Posterior vena cava (tissue), 2 donors: ENCODE measurements around the gene MDFIC. TPM values are rescaled to one million over a fixed set of nuclear protein-coding genes. Genes with fewer than 3 reads are reported as not detected.
A peak's percentile ranks its signal among the peaks of the same experiment; 100 is the strongest.

Source experiments
- DNase-seq: peaks from one replicate; pipeline ENCODE4 v3.0.0-alpha.2; 2020; ENCODE audit warnings: low spot score
- intact Hi-C, 2 donors: fragments of 100-400 bp; cut with DNase I; formaldehyde crosslinking; loops; one replicate each; pipeline versions ENCODE4 v1.14.1 to v1.14.2; 2022 to 2023
- total RNA-seq, 2 donors: library from RNA; stranded (reverse); fragmentation: NEBNext Ultra II Directional; extraction: Animal tissue kit (Norgen Biotek cat#: 25700); gene quantifications; one replicate each; pipeline ENCODE4 v1.2.1, GENCODE V29; 2021
- donor health status: DM: yes; HTN: yes; CAD: no.
- donor health status: DM: yes; HTN: yes; CAD: no.

MDFIC gene
- total RNA-seq, 2 donors from 2014 or later, result 27.0 to 28.7 TPM

DNA sequence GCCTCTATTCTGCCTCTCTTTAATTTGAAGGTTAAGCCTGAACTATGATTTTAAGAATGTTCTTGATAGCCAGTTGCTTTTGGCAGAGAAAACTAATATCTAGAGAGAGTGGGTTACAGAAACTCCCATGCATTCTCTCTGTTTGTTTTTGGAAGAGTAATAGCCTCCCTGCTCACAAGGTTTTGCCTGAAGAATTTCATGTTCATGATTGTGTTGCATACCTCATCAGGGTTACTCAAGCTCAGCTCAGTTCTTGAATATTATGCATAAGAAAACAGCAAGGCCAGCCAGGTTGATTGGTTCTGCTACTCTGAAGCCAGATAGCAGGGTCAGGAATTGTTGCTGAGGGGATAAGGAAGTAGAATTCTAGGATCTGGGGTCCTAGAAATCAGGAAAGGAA lies 137.4 kb downstream of the MDFIC start:
- intact Hi-C loops, result no loop called here
- DNase-seq, result no peak

DNA sequence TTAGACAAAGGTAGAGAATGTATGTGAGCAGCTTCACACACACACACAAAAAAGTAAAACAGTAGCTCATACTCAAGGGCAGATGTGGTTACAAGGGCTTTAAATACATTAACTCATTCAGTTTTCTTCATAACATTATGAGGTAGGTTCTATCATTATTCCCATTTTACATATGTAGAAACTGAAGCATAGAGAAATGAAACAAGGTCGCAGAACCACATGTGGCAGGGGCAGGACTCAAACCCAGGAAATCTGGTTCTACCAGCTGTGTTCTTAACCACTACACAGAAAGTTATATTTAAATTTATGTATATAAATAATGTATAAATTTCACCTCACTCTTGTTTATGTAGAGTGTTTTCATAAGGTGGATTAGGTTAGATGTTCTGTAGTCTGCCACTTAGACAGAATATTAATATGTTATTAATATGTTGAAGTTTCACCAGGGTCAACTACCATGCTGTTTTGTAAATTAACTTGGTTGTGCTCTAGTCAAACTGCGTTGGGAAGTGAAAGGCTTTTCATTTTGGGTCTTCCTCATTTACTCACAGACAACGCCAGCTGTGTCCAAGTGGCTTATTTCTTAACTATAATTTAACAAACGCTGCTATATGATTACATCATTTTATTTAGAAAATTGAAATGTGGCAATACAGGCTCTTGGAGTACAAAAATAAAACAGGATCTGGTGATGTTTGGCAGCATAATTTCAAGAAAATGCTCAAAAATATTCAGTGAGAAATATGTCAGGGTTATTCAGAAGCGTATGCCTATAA lies 138.4 kb downstream of the MDFIC start:
- no peak for DNase-seq
- intact Hi-C loops, result no loop called here

DNA sequence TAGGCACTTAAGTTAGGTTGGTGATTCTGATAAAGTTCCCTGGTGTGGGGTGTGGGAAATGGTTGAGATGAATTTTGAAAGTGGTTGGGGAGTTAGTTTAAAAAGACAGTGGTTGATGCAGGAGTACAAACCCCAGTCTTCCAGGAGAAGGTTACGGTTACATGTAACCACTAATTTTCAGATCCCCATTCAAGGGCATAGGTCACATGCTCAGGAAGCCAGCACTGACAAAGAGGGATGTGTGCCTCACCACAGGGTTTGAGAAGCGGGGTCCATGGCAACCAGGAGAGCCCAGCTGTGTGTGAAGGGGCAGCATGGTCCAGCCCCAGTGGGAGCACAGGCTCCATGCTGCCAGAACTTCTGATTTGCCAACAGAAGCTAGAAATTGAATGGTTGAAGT lies 144.2 kb downstream of the MDFIC start:
- peak; percentile 76 for DNase-seq
- intact Hi-C loops, result no loop called here

DNA sequence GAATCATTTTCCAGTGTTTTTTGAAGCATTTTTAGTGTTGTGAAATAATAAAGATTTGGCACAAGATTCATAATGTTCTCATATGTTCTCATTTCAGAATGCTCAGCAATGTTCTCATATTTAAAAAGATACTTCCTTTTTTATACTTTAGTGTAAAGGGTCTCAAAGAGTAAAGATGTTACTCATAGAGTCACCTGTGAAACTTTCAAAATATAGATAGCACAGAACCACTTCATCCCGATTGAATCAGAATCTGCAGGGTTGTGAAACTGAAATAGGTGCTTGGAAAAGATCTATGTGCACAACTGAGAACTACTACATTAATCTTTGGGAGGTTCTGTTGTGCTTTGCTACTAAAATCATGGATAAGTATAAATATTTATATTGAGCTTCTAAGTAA lies 144.7 kb downstream of the MDFIC start:
- DNase-seq, result no peak
- intact Hi-C loops, result no loop called here

DNA sequence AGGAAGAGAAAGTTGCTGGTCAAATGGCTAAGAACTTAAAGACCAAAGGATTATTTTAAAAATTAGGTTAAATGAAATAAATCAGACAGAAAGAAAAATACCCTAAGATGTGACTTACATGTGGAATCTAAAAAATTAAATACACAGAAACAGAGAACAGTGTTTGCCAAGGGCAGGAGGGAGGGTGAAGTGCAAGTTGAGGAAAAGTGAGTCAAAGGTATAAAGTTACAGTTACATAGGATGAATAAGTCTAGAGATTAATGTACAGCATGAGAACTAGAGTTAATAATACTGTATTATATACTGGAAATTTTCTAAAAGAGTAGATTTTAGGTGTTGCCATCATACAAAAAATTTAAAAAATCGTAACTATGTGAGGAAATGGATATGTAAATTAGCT lies 146.3 kb downstream of the MDFIC start:
- DNase-seq, result no peak
- intact Hi-C loops, result no loop called here
